Measurements from ENCODE around the gene PROM1. TPM values are rescaled to one million over a fixed set of nuclear protein-coding genes. Genes with fewer than 3 reads are reported as not detected.

PROM1 gene, protein sequence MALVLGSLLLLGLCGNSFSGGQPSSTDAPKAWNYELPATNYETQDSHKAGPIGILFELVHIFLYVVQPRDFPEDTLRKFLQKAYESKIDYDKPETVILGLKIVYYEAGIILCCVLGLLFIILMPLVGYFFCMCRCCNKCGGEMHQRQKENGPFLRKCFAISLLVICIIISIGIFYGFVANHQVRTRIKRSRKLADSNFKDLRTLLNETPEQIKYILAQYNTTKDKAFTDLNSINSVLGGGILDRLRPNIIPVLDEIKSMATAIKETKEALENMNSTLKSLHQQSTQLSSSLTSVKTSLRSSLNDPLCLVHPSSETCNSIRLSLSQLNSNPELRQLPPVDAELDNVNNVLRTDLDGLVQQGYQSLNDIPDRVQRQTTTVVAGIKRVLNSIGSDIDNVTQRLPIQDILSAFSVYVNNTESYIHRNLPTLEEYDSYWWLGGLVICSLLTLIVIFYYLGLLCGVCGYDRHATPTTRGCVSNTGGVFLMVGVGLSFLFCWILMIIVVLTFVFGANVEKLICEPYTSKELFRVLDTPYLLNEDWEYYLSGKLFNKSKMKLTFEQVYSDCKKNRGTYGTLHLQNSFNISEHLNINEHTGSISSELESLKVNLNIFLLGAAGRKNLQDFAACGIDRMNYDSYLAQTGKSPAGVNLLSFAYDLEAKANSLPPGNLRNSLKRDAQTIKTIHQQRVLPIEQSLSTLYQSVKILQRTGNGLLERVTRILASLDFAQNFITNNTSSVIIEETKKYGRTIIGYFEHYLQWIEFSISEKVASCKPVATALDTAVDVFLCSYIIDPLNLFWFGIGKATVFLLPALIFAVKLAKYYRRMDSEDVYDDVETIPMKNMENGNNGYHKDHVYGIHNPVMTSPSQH
- 264 TPM for total RNA-seq

DNA sequence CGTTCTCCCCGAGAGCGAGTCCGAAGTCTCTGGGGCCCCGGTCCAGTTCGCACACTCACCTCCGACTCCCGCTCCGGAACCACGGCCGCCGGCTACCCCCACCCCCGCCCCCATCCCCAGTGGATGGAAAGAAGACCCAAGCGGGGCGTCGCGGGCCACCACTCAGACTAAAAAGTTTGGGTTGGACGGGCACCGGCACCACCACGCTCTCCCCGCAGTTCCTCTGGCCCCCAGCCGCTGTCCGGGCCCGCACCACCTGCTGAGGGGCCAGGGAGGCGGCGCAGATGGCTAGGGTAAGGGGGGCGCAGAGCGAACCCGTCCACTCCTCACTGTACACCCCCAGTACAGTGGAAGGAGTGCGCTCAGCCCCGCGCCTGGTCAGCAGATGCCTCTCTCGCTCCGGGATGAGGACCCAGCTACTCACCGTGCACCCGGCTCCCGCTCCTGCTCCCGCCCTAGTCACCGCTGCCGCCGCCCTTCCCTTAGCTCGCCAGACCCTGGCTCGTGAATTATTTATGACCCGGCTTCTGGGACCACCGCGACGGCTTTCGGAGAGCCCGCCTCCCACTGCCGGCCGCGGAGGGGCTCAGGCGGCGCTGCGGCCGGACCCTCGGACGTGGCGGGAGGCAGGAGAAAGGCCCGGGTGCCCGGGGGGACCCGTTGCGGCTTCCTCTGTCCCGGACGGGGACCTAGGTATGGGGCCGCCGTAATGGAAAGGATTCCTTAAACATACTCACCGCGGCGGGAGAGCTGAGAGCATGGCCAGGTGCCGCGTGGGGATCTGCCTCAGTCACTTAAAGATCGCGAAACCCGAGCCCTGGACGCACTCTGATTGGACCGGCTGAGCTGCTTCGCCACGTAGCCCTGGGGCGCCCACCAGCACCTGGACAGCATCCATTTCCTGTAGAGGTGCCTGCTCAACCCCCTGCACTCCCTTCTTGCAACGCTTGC lies at the start of gene PROM1:
Gene PROM1 (minus strand): TSS at position 783 of the 951 bp plus-strand sequence. CDS start 8,117 bp downstream, outside the sequence.
- peak in 2 of 3 donors; percentile 66 to 84 for DNase-seq (ENCODE audit: low read depth in 2 of 3, low spot score in 2 of 3)

DNA sequence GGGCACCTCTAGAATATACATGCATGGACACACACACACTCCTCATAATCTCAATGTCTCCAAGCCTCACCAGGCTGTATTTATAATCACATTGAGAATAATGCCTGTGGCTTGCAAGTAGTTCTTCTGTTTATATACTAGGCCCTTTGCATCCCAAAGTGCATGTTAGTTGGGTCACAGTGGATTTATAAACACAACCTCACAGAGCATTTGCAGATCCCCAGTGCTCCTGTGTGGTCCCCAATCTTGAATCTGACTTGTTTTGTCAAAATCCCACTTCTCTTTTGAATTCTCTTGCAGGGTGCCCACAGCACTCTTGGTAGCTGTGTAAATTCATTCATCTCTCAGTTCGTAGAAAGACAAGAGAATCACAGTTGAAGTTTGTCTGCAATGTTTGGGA lies 49.6 kb upstream of the PROM1 start:
- no peak for DNase-seq (ENCODE audit: low read depth in 2 of 3, low spot score in 2 of 3)

DNA sequence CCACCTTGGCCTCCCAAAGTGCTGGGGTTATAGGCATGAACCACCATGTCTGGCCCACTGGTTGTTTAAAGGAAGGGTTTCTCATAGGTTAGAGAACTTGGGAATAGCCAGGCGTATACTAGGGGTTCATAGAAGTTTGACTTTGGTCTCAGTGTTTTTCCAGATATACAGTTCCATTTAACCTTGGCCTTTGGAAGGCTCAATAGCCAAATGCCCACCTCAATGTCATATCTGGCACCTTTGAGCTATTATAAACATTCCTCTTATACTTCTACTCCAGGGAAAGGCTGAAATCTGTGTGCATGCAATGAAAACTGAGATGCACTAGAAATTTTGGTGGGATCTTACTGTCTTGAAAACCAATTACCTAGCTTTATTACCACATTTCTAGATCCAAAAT lies 47.5 kb upstream of the PROM1 start:
- no peak for DNase-seq (ENCODE audit: low read depth in 2 of 3, low spot score in 2 of 3)

DNA sequence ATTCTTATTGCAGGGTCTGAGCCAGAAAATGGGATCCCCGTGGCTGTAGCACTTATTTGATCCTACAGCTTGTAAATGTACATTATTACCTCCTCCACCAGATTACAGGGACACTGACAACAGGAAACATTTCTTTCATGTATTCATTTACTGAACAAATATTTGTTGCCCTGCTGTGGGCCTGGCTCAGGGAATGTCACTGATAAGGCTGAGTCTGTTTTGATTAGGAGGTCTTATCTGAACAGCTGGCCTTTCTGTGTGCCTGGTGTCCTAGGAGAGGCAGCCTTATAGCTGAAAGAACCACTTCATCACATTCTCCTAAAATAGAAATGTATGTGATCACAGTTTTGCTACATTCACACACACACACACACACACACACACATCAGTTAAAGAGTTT lies 45.5 kb upstream of the PROM1 start:
- no peak for DNase-seq (ENCODE audit: low read depth in 2 of 3, low spot score in 2 of 3)

DNA sequence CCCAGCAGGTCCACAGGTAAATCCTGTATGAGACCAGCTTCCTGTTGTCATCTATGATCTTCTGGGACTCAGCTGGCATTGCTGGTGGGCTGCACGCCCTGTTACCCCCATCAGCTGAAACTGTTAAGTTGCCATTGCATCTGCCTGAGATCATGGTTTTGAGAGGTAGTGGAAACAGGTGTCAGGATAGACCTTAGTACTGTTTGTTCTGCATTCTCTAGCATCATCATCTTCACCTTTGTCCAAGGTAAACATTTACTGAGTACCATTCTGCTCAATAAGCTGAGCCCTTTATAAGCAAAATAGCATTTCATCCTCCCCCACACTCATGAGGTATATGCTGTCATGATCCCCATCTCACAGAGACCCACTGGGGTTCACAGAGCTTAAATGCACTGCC lies 42.9 kb upstream of the PROM1 start:
- DNase-seq (ENCODE audit: low read depth in 2 of 3, low spot score in 2 of 3) = no peak

DNA sequence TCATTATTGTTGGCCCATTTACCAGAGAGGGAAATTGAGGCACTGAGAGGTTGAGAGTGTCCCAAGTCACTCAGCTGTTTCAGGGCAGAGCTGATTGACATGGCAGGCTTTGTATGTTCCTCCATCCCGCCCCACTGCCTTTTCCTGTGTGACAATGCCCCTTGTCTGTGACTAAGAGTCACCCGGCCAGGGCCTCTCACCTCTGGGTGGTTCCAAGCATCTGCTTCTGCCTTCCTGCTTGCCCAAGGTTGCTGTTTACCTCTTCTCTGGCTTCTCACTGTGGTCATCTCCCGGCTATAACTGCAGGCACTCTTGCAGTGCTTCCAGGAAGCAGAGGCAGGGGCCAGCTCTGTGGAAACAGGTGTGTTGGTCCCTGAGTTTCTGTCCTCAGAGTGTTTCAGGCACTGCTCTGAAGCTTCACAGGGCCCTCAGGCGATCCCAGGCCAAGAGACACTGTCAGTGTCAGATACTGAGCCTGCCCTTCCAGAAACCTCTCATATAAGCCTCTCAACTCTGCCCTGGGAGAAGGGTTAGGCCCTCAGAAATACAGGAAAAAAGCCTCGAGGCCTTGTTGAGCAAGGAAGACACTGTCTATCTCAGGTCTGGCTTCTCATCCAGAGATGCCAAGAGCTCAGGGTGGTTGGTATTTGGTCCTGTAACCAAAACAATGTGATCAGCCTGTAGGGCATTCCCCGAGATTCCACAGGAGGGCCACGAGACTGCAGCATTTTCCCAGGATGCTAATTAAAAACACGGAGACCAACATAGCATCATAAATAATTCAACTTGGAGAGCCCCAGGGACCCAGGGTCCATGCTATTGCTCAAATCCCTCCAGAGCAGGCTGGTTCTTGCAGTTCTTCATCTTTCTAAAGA lies 42.0 kb upstream of the PROM1 start:
- DNase-seq (ENCODE audit: low read depth in 2 of 3, low spot score in 2 of 3) = peak in 2 of 3 donors; percentile 14 to 52

DNA sequence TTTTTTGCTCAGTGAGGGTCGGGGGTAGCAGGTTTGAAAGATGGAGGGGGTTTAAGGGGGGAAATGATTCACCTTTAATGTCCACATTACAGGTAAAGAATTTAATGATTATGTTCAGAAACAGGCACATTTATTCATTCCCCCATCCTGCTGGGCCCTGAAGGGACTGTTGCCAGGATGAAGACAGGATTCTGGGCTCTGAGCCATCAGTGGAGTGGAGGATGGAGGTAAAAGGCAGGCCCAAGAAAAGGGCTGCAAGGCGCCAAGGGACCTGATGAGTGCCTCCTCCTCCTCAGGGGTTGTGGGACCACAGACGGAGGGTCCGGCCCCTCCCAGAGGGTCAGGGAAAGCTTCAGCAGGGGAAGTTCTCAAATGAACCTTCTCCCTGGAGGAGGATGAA lies 40.4 kb upstream of the PROM1 start:
- no peak for DNase-seq (ENCODE audit: low read depth in 2 of 3, low spot score in 2 of 3)

DNA sequence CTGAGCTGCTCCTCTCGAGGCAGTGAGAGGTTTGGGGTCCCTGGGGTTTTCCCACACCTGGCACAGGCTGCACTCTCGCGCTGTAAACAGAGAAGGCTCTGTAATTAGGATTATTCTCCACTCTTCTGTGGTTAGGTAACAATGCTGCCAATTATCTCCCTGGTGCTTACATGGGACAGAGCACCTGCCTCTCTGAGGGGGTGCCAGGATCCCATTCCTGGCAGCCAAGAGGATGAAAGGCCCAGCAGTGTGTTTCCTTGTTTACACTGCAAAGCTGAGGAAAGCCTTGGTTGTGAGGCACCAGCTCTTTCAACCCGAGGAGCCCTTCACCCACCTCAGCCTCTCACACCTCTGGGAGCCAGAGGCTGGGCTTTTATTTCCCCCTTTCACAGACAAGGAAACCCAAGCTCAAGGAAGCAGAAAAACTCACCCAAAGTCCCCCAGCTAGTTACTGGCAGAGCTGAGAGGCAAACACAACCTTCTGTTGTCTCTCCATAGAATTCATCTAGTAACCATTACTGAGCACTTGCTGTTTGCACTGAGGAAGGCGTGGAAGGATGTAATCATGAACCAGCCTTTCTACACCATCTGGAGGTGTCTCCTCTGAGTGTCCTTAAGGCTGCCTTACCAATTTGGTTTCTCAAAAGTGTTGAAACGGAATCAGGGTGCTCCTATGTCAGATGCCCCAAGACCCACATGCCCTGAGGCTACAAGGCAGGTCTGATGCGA lies 39.7 kb upstream of the PROM1 start:
- DNase-seq (ENCODE audit: low read depth in 2 of 3, low spot score in 2 of 3) = no peak

DNA sequence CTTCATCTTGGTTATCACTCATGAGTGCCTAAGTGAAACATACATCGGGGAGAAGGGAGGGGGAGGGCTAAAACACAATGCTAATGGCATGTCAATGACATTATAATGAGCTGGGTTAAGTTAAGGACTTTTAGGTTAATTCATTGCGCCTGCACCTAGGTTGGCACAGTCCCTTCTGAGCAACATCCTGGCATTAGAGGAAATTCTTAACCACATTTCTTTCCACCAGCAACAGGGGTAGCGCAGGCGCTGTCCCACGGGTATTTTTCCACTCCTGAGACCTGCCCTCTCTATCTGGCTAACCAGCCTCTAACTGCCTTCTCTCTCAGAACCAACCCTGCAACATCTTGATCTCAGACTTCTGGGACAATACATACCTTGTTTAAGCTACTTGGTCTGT lies 39.0 kb upstream of the PROM1 start:
- DNase-seq (ENCODE audit: low read depth in 2 of 3, low spot score in 2 of 3) = peak in 2 of 3 donors; percentile 59 to 77

DNA sequence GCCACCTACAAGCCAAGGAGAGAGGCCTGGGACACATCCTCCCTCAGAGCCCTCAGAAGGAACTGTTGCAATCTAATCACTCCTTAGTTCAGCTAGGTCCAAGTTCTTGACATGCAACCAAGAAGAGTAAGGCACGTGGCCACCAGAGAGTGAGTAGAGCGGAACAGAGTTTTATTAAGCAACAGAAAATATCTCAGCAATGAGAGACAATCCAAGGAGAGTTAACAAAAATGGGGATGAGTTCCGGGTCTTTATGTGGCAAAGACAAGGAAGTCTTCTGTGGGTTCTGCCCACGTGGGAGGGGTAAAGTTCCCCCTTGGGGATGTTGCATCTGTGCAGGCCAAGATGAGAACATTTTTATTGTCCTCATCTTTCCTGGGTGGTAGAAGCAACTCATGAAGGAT lies 38.5 kb upstream of the PROM1 start:
- no peak for DNase-seq (ENCODE audit: low read depth in 2 of 3, low spot score in 2 of 3)

DNA sequence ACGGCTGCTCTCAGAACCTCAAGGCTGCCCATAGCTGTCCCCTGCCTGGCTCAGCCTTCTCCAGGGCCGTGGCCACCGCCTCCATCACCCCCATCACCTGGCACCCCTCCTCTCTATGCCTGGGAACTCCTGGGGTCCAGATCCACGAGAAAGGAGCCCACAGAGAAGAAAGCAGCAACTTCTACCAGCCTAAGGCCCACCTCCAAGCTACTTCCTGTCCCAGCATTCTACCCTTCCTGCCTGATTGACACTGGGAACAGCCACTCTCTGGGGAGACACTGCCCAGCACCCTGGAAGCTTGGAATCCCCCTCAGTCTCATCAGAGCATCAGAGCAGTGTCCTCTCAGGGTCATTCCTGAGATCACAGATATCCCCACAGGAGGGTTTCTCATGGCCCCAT lies 36.9 kb upstream of the PROM1 start:
- no peak for DNase-seq (ENCODE audit: low read depth in 2 of 3, low spot score in 2 of 3)

DNA sequence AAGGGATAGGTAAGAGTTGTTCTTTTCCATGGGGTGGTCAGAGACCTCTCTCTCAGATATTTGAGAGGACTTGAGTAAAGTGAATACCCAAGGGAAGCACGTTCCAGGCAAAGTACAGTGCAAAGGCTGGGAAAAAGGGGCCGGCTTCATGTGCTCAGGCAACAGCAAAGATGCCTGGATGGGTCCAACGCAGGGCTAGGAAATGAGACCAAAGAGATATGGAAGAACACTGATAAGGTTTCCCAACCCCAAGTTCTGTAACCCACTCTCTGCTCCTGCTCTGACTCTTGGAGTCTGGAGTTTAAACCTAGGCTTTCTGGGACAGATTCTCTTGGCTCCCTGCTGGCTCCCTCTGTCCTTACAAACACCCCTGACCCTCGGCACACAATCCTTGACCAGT lies 36.2 kb upstream of the PROM1 start:
- DNase-seq (ENCODE audit: low read depth in 2 of 3, low spot score in 2 of 3) = no peak

DNA sequence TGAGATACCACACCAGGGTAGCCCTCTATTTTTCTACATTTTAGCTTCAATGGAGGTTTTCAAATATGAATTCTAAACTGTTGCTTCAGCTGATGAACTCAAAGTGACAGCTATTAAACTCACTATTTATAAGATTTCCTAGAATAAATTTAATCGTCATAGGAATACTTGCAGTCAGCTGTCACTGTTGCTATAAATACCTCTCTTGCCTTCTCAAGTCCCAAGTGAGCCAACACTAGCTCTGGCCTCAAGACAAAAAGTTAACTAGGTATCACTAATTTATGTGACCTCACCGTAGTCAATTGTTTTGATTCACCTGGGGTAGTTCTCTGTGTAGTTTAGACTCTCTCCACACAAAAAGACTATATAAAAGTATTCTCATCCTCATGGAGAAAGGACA lies 34.3 kb upstream of the PROM1 start:
- DNase-seq (ENCODE audit: low read depth in 2 of 3, low spot score in 2 of 3) = no peak

DNA sequence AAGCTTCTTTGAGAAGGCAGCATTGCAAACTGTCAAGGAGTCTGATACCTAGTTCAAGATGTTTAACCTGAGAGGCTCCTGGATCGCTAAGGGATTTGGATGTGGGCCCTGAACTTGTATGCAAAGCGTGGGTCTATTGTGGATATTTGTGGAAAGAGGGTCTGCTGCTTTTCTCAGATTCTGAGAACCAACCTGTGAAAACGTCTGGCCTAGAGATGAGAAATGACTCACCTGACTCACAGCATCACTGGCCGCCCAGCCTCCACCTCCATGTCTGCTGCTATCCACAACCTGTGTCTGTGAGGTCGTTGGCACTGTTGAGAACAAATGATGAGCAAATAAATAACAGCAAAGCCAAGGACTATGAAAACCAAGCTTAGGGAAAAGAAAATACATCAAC lies 33.3 kb upstream of the PROM1 start:
- DNase-seq (ENCODE audit: low read depth in 2 of 3, low spot score in 2 of 3) = no peak

DNA sequence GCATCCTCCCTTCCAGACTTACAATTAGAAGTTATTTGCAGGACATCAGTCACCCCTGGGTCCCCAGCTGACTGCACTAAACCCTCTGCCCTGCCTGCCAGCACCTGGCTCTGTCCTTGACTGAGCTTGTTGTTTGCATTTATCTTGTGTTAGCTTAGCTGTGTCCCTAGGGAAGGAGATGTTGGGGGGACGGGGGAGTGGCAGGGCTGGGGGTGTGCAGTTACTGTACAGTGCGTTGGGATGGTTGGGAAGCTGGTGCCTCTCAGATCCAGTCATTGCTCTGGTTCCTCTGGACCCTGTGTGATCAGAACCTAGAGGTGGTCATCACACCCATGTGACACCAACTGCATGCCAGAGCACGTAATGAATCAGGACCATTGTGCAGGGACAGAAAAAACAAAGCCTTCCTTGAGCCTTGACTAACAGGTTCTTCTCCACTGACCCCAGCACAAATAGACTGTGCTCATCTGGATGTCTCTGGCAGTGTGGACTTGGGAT lies 32.7 kb upstream of the PROM1 start:
- no peak for DNase-seq (ENCODE audit: low read depth in 2 of 3, low spot score in 2 of 3)

DNA sequence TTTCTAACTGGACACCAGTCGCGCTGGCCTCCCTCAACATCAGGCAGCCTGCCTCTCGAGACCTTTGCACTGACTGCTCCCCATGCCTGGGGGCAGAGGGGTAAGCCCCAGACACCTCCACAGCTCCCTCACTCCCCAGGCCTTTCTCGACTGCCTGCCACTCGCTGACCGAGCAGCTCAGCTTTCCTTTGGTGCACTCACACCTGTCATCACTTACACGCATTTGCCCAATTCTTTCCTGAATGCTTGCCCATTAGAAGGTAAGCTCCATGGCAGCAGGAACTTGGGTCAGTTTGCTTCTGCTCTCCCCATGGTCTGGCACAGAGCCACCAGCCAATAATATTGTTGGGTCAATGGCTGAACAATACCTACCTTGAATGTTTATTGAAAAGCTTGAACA lies 32.2 kb upstream of the PROM1 start:
- DNase-seq (ENCODE audit: low read depth in 2 of 3, low spot score in 2 of 3) = no peak

DNA sequence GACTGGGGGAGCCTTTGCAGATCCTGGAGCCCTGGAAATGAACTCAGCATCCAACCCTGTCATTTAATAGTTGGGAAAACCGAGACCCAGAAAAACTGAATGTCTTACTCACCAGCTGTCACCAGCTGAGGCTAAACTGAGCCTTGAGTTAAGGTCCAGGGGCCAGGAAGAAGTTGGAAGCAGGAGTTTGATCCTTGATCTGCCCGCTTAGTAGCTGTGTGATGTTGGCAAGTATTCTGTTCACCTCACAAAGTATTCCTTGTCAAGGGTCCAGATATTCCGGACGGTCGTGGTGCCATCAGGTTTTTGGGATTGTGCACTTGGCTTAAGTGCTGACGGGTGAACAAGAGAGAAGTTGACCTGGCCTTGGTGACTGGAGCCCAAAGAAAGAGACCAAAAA lies 30.7 kb upstream of the PROM1 start:
- DNase-seq (ENCODE audit: low read depth in 2 of 3, low spot score in 2 of 3) = no peak

DNA sequence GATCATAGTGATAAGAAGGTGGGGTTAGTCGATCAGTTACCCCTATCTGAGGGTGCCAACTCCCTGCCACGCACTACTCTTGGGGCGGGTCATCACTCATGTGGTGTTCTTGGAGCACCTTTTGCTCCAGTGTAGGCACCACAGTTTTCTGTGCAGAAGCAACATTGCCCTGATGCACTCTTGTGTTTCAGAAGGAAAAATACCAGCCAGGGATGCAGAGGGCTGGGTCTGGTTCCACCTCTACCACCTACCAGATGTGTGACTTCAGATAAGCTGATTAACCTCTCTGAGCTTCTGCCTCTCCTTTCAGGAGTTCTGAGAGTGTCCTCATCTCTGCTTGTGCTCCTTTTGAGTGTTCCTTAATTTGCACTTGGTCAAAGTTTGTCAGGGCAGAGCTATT lies 29.9 kb upstream of the PROM1 start:
- DNase-seq (ENCODE audit: low read depth in 2 of 3, low spot score in 2 of 3) = no peak

DNA sequence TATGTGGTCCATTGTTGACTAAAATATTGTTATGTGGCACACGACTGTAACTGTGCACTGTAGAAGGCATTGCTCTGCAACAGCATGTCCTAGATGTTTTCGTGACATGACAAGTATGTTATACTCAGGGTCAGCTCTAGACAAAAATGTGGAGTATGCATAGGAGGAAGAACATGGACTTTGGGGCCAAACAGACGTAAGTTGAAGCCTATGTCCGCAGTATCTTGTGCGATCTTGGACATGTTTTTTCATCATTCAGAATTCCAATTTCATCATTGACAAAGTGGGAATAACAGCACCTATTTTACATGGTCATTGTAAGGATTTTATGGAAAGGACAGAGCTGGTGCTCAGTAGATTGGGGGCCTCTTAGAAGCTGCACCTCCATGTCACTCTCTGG lies 27.7 kb upstream of the PROM1 start:
- DNase-seq (ENCODE audit: low read depth in 2 of 3, low spot score in 2 of 3) = no peak

Data from hematopoietic multipotent progenitor cell (in vitro differentiated cells).